RPMI8226 (cell line): ENCODE data around the gene AP3B1.
A peak's percentile ranks its signal among the peaks of the same experiment; 100 is the strongest.
"Not testable (repeated sequence)": the region's sequence is repeated elsewhere in the genome, so short reads cannot be mapped to it uniquely, and the experiment has no call there.

Experiments
- DNase-seq: peaks from one replicate; pipeline ENCODE4 v3.0.0-alpha.2; 2015

AP3B1 gene

GRCh38 chr5:78133423-78133822, 161.1 kb downstream of the AP3B1 start:
- DNase-seq = no peak

GRCh38 chr5:78132507-78132906, 162.0 kb downstream of the AP3B1 start:
- no peak for DNase-seq

GRCh38 chr5:78129597-78129996, 164.9 kb downstream of the AP3B1 start:
- no peak for DNase-seq

GRCh38 chr5:78127875-78128274, 166.6 kb downstream of the AP3B1 start:
- DNase-seq = peak; percentile 25

GRCh38 chr5:78126536-78126935, 168.0 kb downstream of the AP3B1 start:
- no peak for DNase-seq

- no peak for DNase-seq
Observed at GRCh38 chr5:78116167-78116566, 178.3 kb downstream of the AP3B1 start.

GRCh38 chr5:78113689-78114264, 180.7 kb downstream of the AP3B1 start:
- DNase-seq = no peak

- DNase-seq = no peak
Observed at GRCh38 chr5:78112931-78113330, 181.6 kb downstream of the AP3B1 start.

- DNase-seq = peak; percentile 10
Observed at GRCh38 chr5:78109891-78110324, 184.6 kb downstream of the AP3B1 start.

GRCh38 chr5:78108564-78108963, 185.9 kb downstream of the AP3B1 start:
- no peak for DNase-seq

GRCh38 chr5:78103232-78103918, 191.1 kb downstream of the AP3B1 start:
- DNase-seq = no peak

GRCh38 chr5:78102500-78102899, 192.0 kb downstream of the AP3B1 start:
- DNase-seq = no peak

GRCh38 chr5:78095125-78095524, 199.4 kb downstream of the AP3B1 start:
- no peak for DNase-seq

GRCh38 chr5:78090002-78090401, 204.5 kb downstream of the AP3B1 start:
- DNase-seq = no peak

GRCh38 chr5:78078858-78079257, 215.6 kb downstream of the AP3B1 start:
- DNase-seq = no peak

- no peak for DNase-seq
Observed at GRCh38 chr5:78077369-78078068, 217.0 kb downstream of the AP3B1 start.

GRCh38 chr5:78076351-78076750, 218.1 kb downstream of the AP3B1 start:
- no peak for DNase-seq

GRCh38 chr5:78075301-78075700, 219.2 kb downstream of the AP3B1 start:
- DNase-seq = no peak

- not testable (repeated sequence) for DNase-seq
Observed at GRCh38 chr5:78070691-78071090, 223.8 kb downstream of the AP3B1 start.

GRCh38 chr5:78067581-78067980, 226.9 kb downstream of the AP3B1 start:
- DNase-seq = not testable (repeated sequence)

GRCh38 chr5:78066722-78067121, 227.8 kb downstream of the AP3B1 start:
- DNase-seq = not testable (repeated sequence)

GRCh38 chr5:78065663-78066062, 228.8 kb downstream of the AP3B1 start:
- DNase-seq = no peak

- no peak for DNase-seq
Observed at GRCh38 chr5:78064941-78065472, 229.5 kb downstream of the AP3B1 start.

- DNase-seq = no peak
Observed at GRCh38 chr5:78063495-78063894, 231.0 kb downstream of the AP3B1 start.
